Esophagus squamous epithelium (tissue), 5 donors: ENCODE data around the gene DDX55. TPM values are rescaled to one million over a fixed set of nuclear protein-coding genes. Genes with fewer than 3 reads are reported as not detected.

Experiments
- DNase-seq: peaks from one replicate; lab custom pipeline; 2025; lab: John Stamatoyannopoulos, UW
- H3K27ac ChIP-seq, 4 donors: fragments of 200-600 bp; sonication (generic); one replicate each; pipeline ENCODE4 v1.5.1; 2016 to 2019; ENCODE audit warnings: mild to moderate bottlenecking in 1 of 4
- H3K27me3 ChIP-seq, 4 donors: fragments of 200-600 bp; sonication (generic); 1 replicate in 3 of 4; 2 replicates in 1 of 4; pipeline versions ENCODE4 v1.5.1 to v1.6.0; 2017 to 2021; ENCODE audit warnings: antibody characterized with exemption in 1 of 4
- H3K36me3 ChIP-seq, 3 donors: fragments of 200-600 bp; sonication (generic); one replicate each; pipeline ENCODE4 v1.5.1; 2016 to 2019
- H3K4me1 ChIP-seq, 3 donors: fragments of 200-600 bp; sonication (generic); one replicate each; pipeline ENCODE4 v1.5.1; 2017 to 2019
- H3K4me3 ChIP-seq, 4 donors: fragments of 200-600 bp; sonication (generic); 1 replicate in 3 of 4; 2 replicates in 1 of 4; pipeline ENCODE4 v1.5.1; 2016 to 2019; ENCODE audit warnings: mild to moderate bottlenecking in 2 of 4, moderate library complexity in 1 of 4
- H3K9me3 ChIP-seq, 3 donors: fragments of 200-600 bp; sonication (generic); one replicate each; pipeline ENCODE4 v1.5.1; 2016 to 2019
- CTCF ChIP-seq, 6 experiments: fragments of 450-650 bp in 4 of 6; fragments of 200-600 bp in 2 of 6; sonication (generic) in 2 of 6; IDR thresholded peaks; one replicate each; pipeline ENCODE4 v1.5.1; 2016 to 2019; ENCODE audit warnings: antibody characterized with exemption in 6 of 6, mild to moderate bottlenecking in 4 of 6, moderate library complexity in 4 of 6
- POLR2A ChIP-seq, 4 donors: fragments of 450-650 bp; IDR thresholded peaks; one replicate each; pipeline ENCODE4 v1.6.1; 2017; ENCODE audit warnings: antibody characterized with exemption in 4 of 4, mild to moderate bottlenecking in 4 of 4, moderate library complexity in 3 of 4
- WGBS, 2 donors: methylation state at CpG; one replicate each; pipeline ENCODE4 v1.1.5; 2018; 5-methylcytosine and 5-hydroxymethylcytosine counted together
- intact Hi-C: fragments of 100-400 bp; cut with DNase I; formaldehyde crosslinking; loops from one replicate; pipeline ENCODE4 v1.15.0; 2022
- total RNA-seq, 4 donors: library from RNA; depleted of rRNA; stranded (reverse); fragments of >200 nt; gene quantifications; one replicate each; pipeline ENCODE4 v1.1.0, GENCODE V29; 2016
- donor health status: DM: yes; HTN: yes; CAD: no.

Gene DDX55
- total RNA-seq, 4 donors from 2014 or later: 18.7 to 28.3 (median 20.3) TPM

DNA sequence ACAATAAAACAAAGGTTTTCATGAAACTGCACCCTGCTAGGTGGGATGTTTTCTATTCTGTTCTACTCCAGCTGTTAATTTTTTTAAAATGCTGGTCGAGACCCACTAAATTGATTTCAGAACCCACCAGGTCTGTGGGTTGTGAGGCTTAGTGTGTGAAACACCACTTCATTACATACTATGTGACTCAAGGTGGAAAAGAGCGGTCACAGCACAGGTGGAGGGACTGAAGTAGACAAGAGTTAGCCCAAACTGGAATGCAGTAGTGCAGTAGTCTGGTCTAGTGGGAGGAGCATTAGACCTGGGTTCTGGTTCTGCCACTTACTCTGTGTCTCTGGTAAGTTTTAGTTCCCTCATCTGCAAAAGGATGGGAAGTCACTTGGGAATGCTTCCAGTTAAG, 12.2 kb downstream of the DDX55 start:
- H3K4me3 ChIP-seq: no peak overlapping the region
- H3K9me3 ChIP-seq: no peaks in the 10 kb centered on the region
- no peaks in the 10 kb centered on the region for H3K27me3 ChIP-seq
- DNase-seq: no peak
- no peak for TF ChIP-seq POLR2A (IDR thresholded peaks at IDR 0.05)
- no peak for TF ChIP-seq CTCF (IDR thresholded peaks at IDR 0.05)
- H3K36me3 ChIP-seq: peaks cover 13 to 99% (median 72%) of the 10 kb centered on the region in 3 donors
- peaks cover 0 to 15% (median 11%) of the 10 kb centered on the region in 3 donors for H3K4me1 ChIP-seq
- intact Hi-C loops: no loop called here
- H3K27ac ChIP-seq: peak overlapping the region in 1 of 4 donors; percentile 44
- WGBS, 2 donors: 86 to 89% methylated on average over 2 of the region's 2 CpGs

GRCh38 chr12:123614531-123614930, 12.6 kb downstream of the DDX55 start:
- Histone ChIP-seq H3K9me3 (no peaks in the 10 kb centered on the region), H3K27ac (peak overlapping the region in 2 of 4 donors; percentile 30 to 44), H3K4me1 (peaks cover 0 to 15% (median 11%) of the 10 kb centered on the region in 3 donors), H3K4me3 (no peak overlapping the region), H3K36me3 (peaks cover 13 to 99% (median 71%) of the 10 kb centered on the region in 3 donors), H3K27me3 (no peaks in the 10 kb centered on the region)
- WGBS, 2 donors: 39 to 41% methylated on average over 4 of the region's 4 CpGs
- TF ChIP-seq CTCF (IDR thresholded peaks at IDR 0.05): no peak
- no peak for TF ChIP-seq POLR2A (IDR thresholded peaks at IDR 0.05)
- no peak for DNase-seq
- intact Hi-C loops: no loop called here

- Histone ChIP-seq H3K9me3 (no peaks in the 10 kb centered on the region), H3K4me1 (peaks cover 0 to 29% (median 11%) of the 10 kb centered on the region in 3 donors), H3K27me3 (no peaks in the 10 kb centered on the region), H3K4me3 (no peak overlapping the region), H3K36me3 (peaks cover 15 to 99% (median 67%) of the 10 kb centered on the region in 3 donors), H3K27ac (no peak overlapping the region)
- TF ChIP-seq POLR2A (IDR thresholded peaks at IDR 0.05) (no peak), CTCF (IDR thresholded peaks at IDR 0.05) (no peak)
- no peak for DNase-seq
- 92 to 94% methylated on average over 3 of the region's 3 CpGs for WGBS, 2 donors
- intact Hi-C loops: no loop called here
These were observed 15.2 kb downstream of the DDX55 start for GRCh38 chr12:123617144-123617543.

- intact Hi-C loops: no loop called here
- Histone ChIP-seq H3K36me3 (peaks cover 20 to 99% (median 67%) of the 10 kb centered on the region in 3 donors), H3K9me3 (no peaks in the 10 kb centered on the region), H3K4me1 (peaks cover 0 to 34% (median 11%) of the 10 kb centered on the region in 3 donors), H3K27me3 (no peaks in the 10 kb centered on the region), H3K27ac (no peak overlapping the region), H3K4me3 (no peak overlapping the region)
- DNase-seq: no peak
- TF ChIP-seq CTCF (IDR thresholded peaks at IDR 0.05) (no peak), POLR2A (IDR thresholded peaks at IDR 0.05) (no peak)
- WGBS, 2 donors: 90 to 93% methylated on average over 11 to 13 of the region's 13 CpGs
These were observed 15.7 kb downstream of the DDX55 start for GRCh38 chr12:123617580-123617979.

DNA sequence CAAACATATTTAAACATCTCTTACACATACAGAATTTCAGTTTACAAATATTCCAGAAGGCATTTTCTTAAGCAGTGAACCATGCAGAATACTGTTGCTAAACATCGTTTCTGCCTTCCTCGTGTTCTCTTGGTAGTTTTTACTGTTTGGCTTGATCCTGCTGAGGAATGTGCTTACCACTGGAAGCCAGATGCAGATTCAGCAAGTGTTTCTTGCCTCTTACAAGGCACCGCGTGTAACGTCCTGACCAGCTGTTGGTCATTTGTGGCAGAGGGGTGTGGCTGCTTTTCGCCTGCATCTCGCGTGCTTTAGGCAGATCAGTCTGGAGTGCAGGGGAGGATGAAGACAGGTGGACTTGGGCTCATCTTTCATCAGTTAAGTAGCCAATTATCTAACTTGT, 19.2 kb downstream of the DDX55 start:
- DNase-seq: no peak
- H3K4me3 ChIP-seq: no peak overlapping the region
- peaks cover 13 to 99% (median 69%) of the 10 kb centered on the region in 3 donors for H3K36me3 ChIP-seq
- intact Hi-C loops: no loop called here
- TF ChIP-seq POLR2A (IDR thresholded peaks at IDR 0.05) (no peak), CTCF (IDR thresholded peaks at IDR 0.05) (no peak)
- peak overlapping the region; percentile 9 to 84 (median 77) for H3K27ac ChIP-seq
- WGBS, 2 donors: 64 to 66% methylated on average over 5 to 8 of the region's 8 CpGs
- peaks cover 0 to 24% (median 0%) of the 10 kb centered on the region in 3 donors for H3K4me1 ChIP-seq
- no peaks in the 10 kb centered on the region for H3K9me3 ChIP-seq
- H3K27me3 ChIP-seq: no peaks in the 10 kb centered on the region
